OCI-LY3 (cell line): Measurements from ENCODE around the gene TRPT1.

Experiments used
- EZH2phosphoT487 ChIP-seq: fragments of 200-600 bp; shearing (Covaris generic); IDR thresholded peaks from 2 replicates; pipeline ENCODE4 v1.6.1; 2018; ENCODE audit warnings: antibody characterized with exemption, mixed run types, low read depth
- TF ChIP-seq, protein P1 (sequence below): fragments of 200-600, 300-600 bp; sonication (generic); IDR thresholded peaks from 2 replicates; pipeline ENCODE4 v1.5.1; 2014; ENCODE audit warnings: antibody characterized with exemption, low read length, low read depth

DNA sequence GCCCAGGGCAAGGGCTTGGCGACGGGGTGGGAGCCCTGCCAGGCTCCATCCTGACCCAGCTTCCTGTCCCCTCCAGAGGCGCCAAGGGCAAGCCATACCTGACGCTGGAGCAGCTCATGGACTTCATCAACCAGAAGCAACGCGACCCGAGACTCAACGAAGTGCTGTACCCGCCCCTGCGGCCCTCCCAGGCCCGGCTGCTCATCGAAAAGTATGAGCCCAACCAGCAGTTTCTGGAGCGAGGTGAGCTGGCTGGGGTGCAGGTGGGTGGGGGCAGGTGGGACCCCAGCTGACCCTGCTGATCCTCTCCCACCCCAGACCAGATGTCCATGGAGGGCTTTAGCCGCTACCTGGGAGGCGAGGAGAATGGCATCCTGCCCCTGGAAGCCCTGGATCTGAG, 30.3 kb upstream of the TRPT1 start:
- TF ChIP-seq, protein P1, sequence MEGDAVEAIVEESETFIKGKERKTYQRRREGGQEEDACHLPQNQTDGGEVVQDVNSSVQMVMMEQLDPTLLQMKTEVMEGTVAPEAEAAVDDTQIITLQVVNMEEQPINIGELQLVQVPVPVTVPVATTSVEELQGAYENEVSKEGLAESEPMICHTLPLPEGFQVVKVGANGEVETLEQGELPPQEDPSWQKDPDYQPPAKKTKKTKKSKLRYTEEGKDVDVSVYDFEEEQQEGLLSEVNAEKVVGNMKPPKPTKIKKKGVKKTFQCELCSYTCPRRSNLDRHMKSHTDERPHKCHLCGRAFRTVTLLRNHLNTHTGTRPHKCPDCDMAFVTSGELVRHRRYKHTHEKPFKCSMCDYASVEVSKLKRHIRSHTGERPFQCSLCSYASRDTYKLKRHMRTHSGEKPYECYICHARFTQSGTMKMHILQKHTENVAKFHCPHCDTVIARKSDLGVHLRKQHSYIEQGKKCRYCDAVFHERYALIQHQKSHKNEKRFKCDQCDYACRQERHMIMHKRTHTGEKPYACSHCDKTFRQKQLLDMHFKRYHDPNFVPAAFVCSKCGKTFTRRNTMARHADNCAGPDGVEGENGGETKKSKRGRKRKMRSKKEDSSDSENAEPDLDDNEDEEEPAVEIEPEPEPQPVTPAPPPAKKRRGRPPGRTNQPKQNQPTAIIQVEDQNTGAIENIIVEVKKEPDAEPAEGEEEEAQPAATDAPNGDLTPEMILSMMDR = no peak
- no peak for TF ChIP-seq EZH2phosphoT487
